Measurements from ENCODE around the gene METTL15. TPM values are rescaled to one million over a fixed set of nuclear protein-coding genes. Genes with fewer than 3 reads are reported as not detected.

The METTL15 gene
- total RNA-seq, 2 experiments from 2014 or later: 16.5 to 16.6 TPM

DNA sequence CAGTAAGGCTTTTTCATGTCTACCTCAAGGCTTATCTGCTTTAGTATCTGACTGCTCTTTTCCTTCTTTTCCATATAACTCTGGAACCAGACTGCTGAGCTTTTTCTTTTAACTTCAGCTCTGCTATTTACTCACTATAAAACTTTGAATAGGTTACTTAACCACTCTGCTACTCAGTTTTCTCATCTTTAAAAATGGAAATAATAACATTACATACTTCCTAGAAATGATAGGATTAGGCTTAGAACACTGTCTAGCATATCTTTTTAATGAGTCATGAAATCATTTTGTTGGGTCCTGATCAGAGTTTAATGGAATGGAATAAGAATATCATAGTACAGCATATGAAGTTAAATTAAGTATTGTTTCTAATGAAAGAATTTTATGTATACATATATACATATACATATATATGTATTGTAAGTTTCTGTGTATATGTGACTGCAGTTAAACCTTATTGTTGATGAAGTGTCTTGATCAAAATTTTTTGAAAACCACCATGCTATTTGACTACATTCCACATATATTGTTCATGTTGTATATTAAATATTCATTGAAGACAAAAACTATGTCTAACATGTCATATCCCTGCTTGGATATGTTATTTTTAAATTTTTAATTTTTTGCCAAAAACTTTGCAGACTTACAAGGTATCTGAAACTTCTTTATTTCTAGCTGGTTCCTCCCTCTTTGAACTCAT lies 120.2 kb downstream of the METTL15 start:
- no peak overlapping the region for H3K27ac Mint-ChIP-seq
- no peaks in the 10 kb centered on the region for H3K27me3 Mint-ChIP-seq (ENCODE audit: low read depth)
- no peaks in the 10 kb centered on the region for H3K4me1 Mint-ChIP-seq (ENCODE audit: low read depth)
- peaks cover 2% of the 10 kb centered on the region for H3K36me3 Mint-ChIP-seq (ENCODE audit: low read depth)
- H3K9me3 Mint-ChIP-seq (ENCODE audit: insufficient read depth): no peaks in the 10 kb centered on the region
- DNase-seq (no peak), ATAC-seq (no peak)
- no peak overlapping the region for H3K4me3 Mint-ChIP-seq
- CTCF ChIA-PET: no interaction called here
- POLR2A ChIA-PET: no interaction called here

DNA sequence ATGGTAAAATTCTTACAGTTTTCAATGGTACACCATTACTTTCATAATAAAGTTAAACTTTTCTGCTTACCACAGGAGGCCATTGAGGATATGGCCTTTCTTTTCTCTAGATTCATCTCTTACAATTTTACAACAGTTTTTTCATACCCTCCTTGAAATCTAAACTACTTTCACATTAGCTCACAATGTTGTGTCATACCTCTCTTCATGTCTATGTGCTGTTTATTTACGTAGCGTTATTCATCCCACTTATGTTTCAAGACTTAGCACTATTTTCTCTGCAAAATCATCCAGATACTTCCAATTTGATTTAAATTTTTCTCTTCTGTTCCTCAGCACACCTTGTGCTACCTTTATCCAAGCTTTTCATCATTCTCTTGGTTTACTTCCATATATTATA lies 123.3 kb downstream of the METTL15 start:
- DNase-seq (no peak), ATAC-seq (no peak)
- no peak overlapping the region for H3K4me3 Mint-ChIP-seq
- no peak overlapping the region for H3K27ac Mint-ChIP-seq
- CTCF ChIA-PET: no interaction called here
- H3K27me3 Mint-ChIP-seq (ENCODE audit: low read depth): no peaks in the 10 kb centered on the region
- no peaks in the 10 kb centered on the region for H3K4me1 Mint-ChIP-seq (ENCODE audit: low read depth)
- H3K9me3 Mint-ChIP-seq (ENCODE audit: insufficient read depth): no peaks in the 10 kb centered on the region
- peaks cover 5% of the 10 kb centered on the region for H3K36me3 Mint-ChIP-seq (ENCODE audit: low read depth)
- POLR2A ChIA-PET: no interaction called here

DNA sequence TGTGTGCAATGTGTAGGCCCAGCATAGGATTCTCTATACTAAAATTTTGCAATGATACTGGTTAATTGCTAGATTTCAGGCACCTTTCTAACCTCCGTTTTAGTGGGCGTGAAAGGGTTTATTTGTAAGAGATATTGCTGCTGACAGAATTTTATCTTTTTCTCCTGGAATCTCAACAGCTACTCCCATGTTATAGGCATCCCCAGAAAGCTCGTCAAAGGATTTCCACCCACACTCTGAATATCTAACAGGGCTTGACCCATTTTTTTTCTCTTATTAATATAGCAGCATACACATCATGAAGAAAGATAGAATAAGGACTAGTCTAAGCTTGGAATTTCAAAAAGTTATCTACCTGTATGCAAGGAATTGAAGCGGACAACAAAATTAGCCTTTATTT lies 124.5 kb downstream of the METTL15 start:
- ChIA-PET POLR2A (no interaction called here), CTCF (no interaction called here)
- no peak for ATAC-seq
- no peak for DNase-seq
- no peak overlapping the region for H3K4me3 Mint-ChIP-seq
- H3K36me3 Mint-ChIP-seq (ENCODE audit: low read depth): peaks cover 10% of the 10 kb centered on the region
- no peaks in the 10 kb centered on the region for H3K27me3 Mint-ChIP-seq (ENCODE audit: low read depth)
- H3K27ac Mint-ChIP-seq: no peak overlapping the region
- no peaks in the 10 kb centered on the region for H3K4me1 Mint-ChIP-seq (ENCODE audit: low read depth)
- no peaks in the 10 kb centered on the region for H3K9me3 Mint-ChIP-seq (ENCODE audit: insufficient read depth)

DNA sequence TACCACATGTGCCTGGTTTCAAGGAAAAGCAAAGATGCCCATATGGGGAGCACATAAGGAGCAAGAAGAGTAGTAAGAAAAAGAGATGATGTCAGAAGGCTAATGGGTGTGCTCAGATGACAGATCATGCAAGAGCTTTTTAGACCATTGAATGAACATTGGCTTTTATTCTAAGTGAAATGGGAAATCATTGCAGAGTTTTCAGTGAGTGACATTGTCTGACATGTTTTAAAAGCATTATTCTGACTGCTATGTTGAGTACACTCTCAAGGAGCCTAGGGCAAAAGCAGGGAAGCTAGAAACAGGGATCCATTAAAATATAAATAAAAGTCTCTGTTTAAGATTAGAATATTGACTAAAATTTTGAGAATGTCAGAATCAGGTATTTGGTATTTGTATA lies 133.6 kb downstream of the METTL15 start:
- ChIA-PET POLR2A (no interaction called here), CTCF (no interaction called here)
- Mint-ChIP-seq H3K36me3 (ENCODE audit: low read depth) (peaks cover 17% of the 10 kb centered on the region), H3K27ac (no peak overlapping the region), H3K9me3 (ENCODE audit: insufficient read depth) (no peaks in the 10 kb centered on the region), H3K27me3 (ENCODE audit: low read depth) (no peaks in the 10 kb centered on the region), H3K4me1 (ENCODE audit: low read depth) (no peaks in the 10 kb centered on the region), H3K4me3 (no peak overlapping the region)
- no peak for DNase-seq
- ATAC-seq: no peak

DNA sequence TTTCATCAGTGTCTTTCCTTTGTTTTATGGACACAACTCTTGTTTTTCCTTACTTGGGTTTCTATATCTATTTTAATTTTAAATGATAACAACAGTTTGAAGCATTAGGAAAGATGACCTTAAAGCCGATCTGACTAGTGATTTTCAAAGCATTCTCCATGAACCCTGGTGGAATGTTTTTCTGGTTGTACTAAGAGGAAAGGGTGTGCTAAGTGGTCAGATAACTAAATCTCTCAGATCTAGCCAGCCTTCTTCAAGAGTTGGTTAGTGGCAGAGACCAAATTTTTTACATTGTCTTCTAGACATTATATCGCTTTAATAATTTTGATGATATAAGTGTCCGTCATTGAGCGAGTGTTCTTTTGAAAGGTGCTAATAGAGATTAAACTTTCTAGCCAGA lies 134.4 kb downstream of the METTL15 start:
- ChIA-PET POLR2A (no interaction called here), CTCF (no interaction called here)
- H3K9me3 Mint-ChIP-seq (ENCODE audit: insufficient read depth): no peaks in the 10 kb centered on the region

DNA sequence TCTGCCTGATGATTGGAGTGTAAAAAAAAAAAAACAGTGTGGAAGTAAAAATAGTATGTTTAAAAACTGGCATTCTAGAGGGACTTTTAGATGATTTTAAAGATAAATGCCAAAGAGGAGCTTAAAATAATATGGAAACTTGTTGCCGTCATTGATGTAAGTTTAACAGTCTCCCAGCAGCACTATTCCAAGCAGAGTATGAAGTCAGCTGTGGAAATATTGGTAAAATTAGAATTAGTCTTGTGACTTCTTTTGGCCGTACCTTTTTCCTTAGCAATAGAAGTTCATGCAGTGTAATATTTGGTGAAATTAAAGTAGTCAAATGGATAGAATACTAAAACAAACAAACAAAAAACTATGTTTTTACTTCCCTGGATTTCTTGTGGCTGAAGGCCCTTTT lies 134.9 kb downstream of the METTL15 start:
- H3K27me3 Mint-ChIP-seq (ENCODE audit: low read depth): no peaks in the 10 kb centered on the region
- H3K27ac Mint-ChIP-seq: no peak overlapping the region
- H3K4me1 Mint-ChIP-seq (ENCODE audit: low read depth): no peaks in the 10 kb centered on the region
- H3K36me3 Mint-ChIP-seq (ENCODE audit: low read depth): peaks cover 15% of the 10 kb centered on the region
- no peak for DNase-seq
- CTCF ChIA-PET: no interaction called here
- H3K9me3 Mint-ChIP-seq (ENCODE audit: insufficient read depth): no peaks in the 10 kb centered on the region
- POLR2A ChIA-PET: no interaction called here
- no peak overlapping the region for H3K4me3 Mint-ChIP-seq
- no peak for ATAC-seq

More for the DNA sequence above, 134.4 kb downstream of the METTL15 start:
- H3K27ac Mint-ChIP-seq: no peak overlapping the region
- H3K4me3 Mint-ChIP-seq: no peak overlapping the region
- H3K36me3 Mint-ChIP-seq (ENCODE audit: low read depth): peaks cover 15% of the 10 kb centered on the region
- H3K27me3 Mint-ChIP-seq (ENCODE audit: low read depth): no peaks in the 10 kb centered on the region
- DNase-seq (no peak), ATAC-seq (no peak)
- no peaks in the 10 kb centered on the region for H3K4me1 Mint-ChIP-seq (ENCODE audit: low read depth)

DNA sequence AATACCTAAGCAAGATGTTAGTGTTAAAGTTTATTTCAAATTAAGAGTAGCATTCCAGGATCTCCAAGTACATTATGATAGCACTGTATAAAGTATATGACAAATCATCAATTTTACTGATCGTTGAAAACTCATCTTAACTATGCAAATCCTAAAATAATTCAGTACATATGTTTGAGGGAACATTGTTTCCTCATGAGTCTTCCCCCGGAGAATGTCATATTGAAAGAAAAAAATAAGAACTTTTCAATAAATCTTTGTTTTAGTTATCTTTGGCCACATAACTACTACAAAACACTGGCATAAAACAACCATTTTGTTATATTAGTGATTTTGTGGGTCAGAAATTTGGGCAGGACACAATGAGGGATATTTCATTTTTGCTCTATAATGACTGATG lies 135.4 kb downstream of the METTL15 start:
- H3K4me1 Mint-ChIP-seq (ENCODE audit: low read depth): no peaks in the 10 kb centered on the region
- H3K36me3 Mint-ChIP-seq (ENCODE audit: low read depth): peaks cover 14% of the 10 kb centered on the region
- no peak for ATAC-seq
- no peak overlapping the region for H3K27ac Mint-ChIP-seq
- H3K9me3 Mint-ChIP-seq (ENCODE audit: insufficient read depth): no peaks in the 10 kb centered on the region
- no peak for DNase-seq
- H3K27me3 Mint-ChIP-seq (ENCODE audit: low read depth): no peaks in the 10 kb centered on the region
- ChIA-PET CTCF (no interaction called here), POLR2A (no interaction called here)
- H3K4me3 Mint-ChIP-seq: no peak overlapping the region

DNA sequence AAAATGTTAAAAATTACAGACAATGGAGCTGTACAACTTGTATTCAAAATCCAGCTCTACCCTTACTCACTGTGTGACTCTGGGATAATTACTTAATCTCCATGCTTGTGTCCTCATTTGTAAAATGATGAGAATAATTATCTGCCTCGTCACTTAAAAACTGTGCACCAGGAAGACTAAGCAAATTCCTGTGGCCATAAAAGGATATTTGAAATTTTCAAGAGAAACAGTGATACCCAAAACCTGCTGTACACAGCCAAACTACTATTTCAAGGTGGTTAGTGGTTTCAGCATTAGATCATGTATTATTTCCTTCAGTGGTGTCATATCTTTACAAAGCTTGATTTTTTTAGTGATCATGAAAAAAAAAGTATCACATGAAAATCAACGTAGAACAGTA lies 136.9 kb downstream of the METTL15 start:
- DNase-seq (no peak), ATAC-seq (no peak)
- Mint-ChIP-seq H3K27me3 (ENCODE audit: low read depth) (no peaks in the 10 kb centered on the region), H3K36me3 (ENCODE audit: low read depth) (peaks cover 7% of the 10 kb centered on the region), H3K4me1 (ENCODE audit: low read depth) (no peaks in the 10 kb centered on the region), H3K4me3 (no peak overlapping the region), H3K27ac (no peak overlapping the region), H3K9me3 (ENCODE audit: insufficient read depth) (peaks cover 4% of the 10 kb centered on the region)
- ChIA-PET CTCF (no interaction called here), POLR2A (no interaction called here)

DNA sequence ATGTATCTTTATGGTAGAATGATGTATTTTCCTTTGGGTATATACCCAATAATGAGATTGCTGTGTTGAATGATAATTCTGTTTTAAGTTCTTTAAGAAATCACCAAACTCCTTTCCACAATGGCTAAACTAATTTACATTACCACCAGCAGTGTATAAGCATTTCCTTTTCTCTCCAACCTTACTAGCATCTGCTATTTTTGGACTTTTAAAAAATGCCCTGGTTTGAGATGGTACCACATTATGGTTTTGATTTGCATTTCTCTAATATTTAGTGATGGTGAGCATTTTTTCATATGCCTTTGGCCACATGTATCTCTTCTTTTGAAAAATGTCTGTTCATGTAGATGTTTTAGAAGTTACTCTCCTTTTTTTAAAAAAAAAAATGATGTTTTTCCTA lies 142.0 kb downstream of the METTL15 start:
- H3K9me3 Mint-ChIP-seq (ENCODE audit: insufficient read depth): peaks cover 9% of the 10 kb centered on the region
- H3K27me3 Mint-ChIP-seq (ENCODE audit: low read depth): no peaks in the 10 kb centered on the region
- ATAC-seq (no peak), DNase-seq (no peak)
- no peak overlapping the region for H3K4me3 Mint-ChIP-seq
- POLR2A ChIA-PET: no interaction called here
- H3K27ac Mint-ChIP-seq: no peak overlapping the region
- H3K4me1 Mint-ChIP-seq (ENCODE audit: low read depth): no peaks in the 10 kb centered on the region
- CTCF ChIA-PET: no interaction called here
- peaks cover 12% of the 10 kb centered on the region for H3K36me3 Mint-ChIP-seq (ENCODE audit: low read depth)

DNA sequence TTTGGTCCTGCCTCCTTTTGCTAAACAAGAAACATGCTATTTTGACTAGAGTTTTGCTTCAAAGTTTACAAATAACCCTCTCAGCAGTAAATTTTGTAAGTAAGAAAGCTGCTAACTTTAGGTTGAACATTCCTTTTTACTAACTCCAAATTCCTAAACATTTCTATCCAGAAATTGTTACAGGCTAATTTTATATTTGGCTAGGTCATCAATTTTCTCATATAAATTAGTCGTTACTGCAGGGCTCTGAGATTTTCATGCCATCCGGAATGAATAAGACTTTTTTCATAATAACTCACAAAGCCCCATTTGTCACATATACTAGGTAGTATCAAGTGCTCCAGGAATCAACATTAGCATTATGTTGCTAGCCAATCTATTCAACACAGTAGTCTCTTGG lies 143.1 kb downstream of the METTL15 start:
- Mint-ChIP-seq H3K4me3 (no peak overlapping the region), H3K27ac (no peak overlapping the region), H3K27me3 (ENCODE audit: low read depth) (no peaks in the 10 kb centered on the region), H3K4me1 (ENCODE audit: low read depth) (no peaks in the 10 kb centered on the region), H3K36me3 (ENCODE audit: low read depth) (peaks cover 15% of the 10 kb centered on the region), H3K9me3 (ENCODE audit: insufficient read depth) (peaks cover 13% of the 10 kb centered on the region)
- ChIA-PET CTCF (no interaction called here), POLR2A (no interaction called here)
- no peak for ATAC-seq
- DNase-seq: no peak

DNA sequence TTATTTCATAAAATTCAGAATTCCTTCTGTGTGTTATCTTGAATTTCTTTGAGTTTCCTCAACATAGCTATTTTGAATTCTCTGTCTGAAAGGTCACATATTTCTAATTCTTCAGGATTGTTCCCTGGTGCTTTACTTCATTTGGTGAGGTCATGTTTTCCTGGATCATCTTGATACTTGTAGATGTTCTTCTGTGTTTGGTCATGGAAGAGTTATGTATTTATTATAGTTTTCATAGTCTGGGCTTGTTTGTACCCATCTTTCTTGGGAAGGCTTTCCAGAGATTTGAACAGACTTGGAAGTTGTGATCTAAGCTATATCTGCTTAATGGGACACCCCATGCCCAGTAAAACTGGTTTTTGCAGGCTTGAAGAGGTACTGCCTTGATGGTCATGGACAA lies 149.6 kb downstream of the METTL15 start:
- Mint-ChIP-seq H3K9me3 (ENCODE audit: insufficient read depth) (peaks cover 8% of the 10 kb centered on the region), H3K36me3 (ENCODE audit: low read depth) (peaks cover 23% of the 10 kb centered on the region), H3K4me1 (ENCODE audit: low read depth) (no peaks in the 10 kb centered on the region), H3K4me3 (no peak overlapping the region), H3K27me3 (ENCODE audit: low read depth) (no peaks in the 10 kb centered on the region), H3K27ac (no peak overlapping the region)
- DNase-seq: no peak
- ChIA-PET CTCF (no interaction called here), POLR2A (no interaction called here)
- ATAC-seq: no peak

DNA sequence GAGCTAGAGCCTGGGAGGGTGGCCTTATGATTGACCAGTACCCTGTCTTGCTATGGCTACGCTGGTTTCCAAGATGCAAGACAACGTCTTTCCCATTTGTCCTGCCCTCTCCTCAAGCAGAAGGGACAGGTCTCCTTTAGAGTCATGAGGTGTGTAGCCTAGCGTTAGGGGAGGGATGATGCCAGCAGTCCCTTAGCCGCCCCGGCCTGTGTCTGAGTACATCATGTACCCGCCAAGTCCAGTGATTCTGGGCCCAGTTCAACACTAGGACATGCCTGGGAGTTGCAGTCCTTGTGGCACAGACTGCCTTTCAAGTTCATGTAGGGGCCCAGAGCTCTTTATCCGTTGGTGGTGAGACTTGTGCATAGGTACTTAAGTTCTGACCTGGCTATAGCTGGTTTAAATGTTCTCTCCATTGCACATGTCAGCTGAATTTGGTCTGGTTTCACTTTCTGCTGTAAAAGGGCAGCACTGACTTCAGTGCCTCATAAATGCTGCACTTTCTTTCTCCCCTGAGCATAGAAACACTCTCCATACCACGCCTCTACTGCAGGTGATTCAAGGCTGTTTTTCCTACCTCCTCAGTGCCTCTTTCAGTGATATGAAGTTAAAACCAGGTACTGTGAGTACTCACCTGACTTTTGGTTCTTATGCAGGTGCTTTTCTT lies 151.1 kb downstream of the METTL15 start:
- POLR2A ChIA-PET: no interaction called here
- Mint-ChIP-seq H3K4me1 (ENCODE audit: low read depth) (no peaks in the 10 kb centered on the region), H3K9me3 (ENCODE audit: insufficient read depth) (peaks cover 8% of the 10 kb centered on the region), H3K27ac (no peak overlapping the region), H3K4me3 (no peak overlapping the region), H3K36me3 (ENCODE audit: low read depth) (peaks cover 16% of the 10 kb centered on the region), H3K27me3 (ENCODE audit: low read depth) (no peaks in the 10 kb centered on the region)
- DNase-seq (no peak), ATAC-seq (no peak)
- CTCF ChIA-PET: no interaction called here

DNA sequence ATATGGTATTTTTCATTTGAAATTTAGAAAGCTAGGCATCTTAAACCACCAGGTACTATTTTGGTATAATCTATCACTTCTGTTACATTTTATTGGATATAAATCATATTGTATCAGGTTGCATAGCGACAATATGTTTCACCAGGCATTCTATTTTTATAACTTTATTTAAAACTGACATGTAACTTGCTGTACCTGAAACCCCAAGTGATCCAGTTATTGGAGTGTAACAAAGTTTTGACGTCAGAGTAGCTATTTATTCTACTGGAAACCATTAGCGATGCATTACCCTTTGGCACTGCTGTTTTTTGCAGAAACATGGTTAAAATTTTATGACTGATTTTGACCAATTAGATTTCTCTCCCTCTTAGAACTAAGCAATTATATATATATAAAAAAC lies 160.7 kb downstream of the METTL15 start:
- H3K36me3 Mint-ChIP-seq (ENCODE audit: low read depth): peaks cover 14% of the 10 kb centered on the region
- CTCF ChIA-PET: no interaction called here
- peaks cover 8% of the 10 kb centered on the region for H3K9me3 Mint-ChIP-seq (ENCODE audit: insufficient read depth)
- no peak for ATAC-seq
- no peak overlapping the region for H3K4me3 Mint-ChIP-seq
- DNase-seq: no peak
- no peaks in the 10 kb centered on the region for H3K27me3 Mint-ChIP-seq (ENCODE audit: low read depth)
- POLR2A ChIA-PET: no interaction called here
- H3K27ac Mint-ChIP-seq: no peak overlapping the region
- H3K4me1 Mint-ChIP-seq (ENCODE audit: low read depth): no peaks in the 10 kb centered on the region

Measured in activated CD8-positive, alpha-beta T cell treated with anti-CD3 and anti-CD28 coated beads, Interleukin-2, amount 10 ng/mL, durations not matched to agents 7 days and 5 days (primary cell).